Hepatocyte (in vitro differentiated cells): ENCODE results near the gene PEAK1.

Experiments used
- CTCF ChIP-seq: fragments of 200-600 bp; sonication (generic); IDR thresholded peaks from 2 replicates; pipeline ENCODE4 v1.5.1; 2016; ENCODE audit warnings: antibody characterized with exemption, mild to moderate bottlenecking; ENCODE audit not compliant: poor library complexity
- EZH2 ChIP-seq: fragments of 200-600 bp; sonication (generic); IDR thresholded peaks from 2 replicates; pipeline ENCODE4 v1.6.1; 2016; ENCODE audit warnings: antibody characterized with exemption, mild to moderate bottlenecking, borderline replicate concordance
- EZH2phosphoT487 ChIP-seq: fragments of 200-600 bp; sonication (generic); IDR thresholded peaks from one replicate; pipeline ENCODE4 v1.6.1; 2018; ENCODE audit warnings: antibody characterized with exemption, mild to moderate bottlenecking, low read depth, moderate library complexity; ENCODE audit not compliant: unreplicated experiment, severe bottlenecking

GRCh38 chr15:77387365-77388105 is 32.4 kb downstream of the PEAK1 start:
- TF ChIP-seq CTCF (no peak), EZH2 (no peak), EZH2phosphoT487 (no peak)
